H1 (cell line): ENCODE data around the gene SPECC1. TPM values are rescaled to one million over a fixed set of nuclear protein-coding genes. Genes with fewer than 3 reads are reported as not detected.

Source experiments
- CTCF ChIA-PET: fragments of 300-600 bp; sonication (Branson Sonifier 250); formaldehyde crosslinking; loops from one replicate; lab custom pipeline; 2021; ENCODE audit not compliant: partially characterized antibody; lab: Charles Lee
- POLR2A ChIA-PET: fragments of 300-600 bp; sonication (Branson Sonifier 250); formaldehyde crosslinking; loops from one replicate; lab custom pipeline; 2021; ENCODE audit warnings: inconsistent platforms; ENCODE audit not compliant: partially characterized antibody; lab: Charles Lee
- DNase-seq, 2 experiments: peaks; one replicate each; pipeline versions ENCODE4 v3.0.0 to v3.0.0-alpha.2; 2010 to 2022; ENCODE audit warnings: low spot score in 2 of 2, low read depth in 1 of 2, mixed read lengths in 1 of 2
- FAIRE-seq: peaks from 2 replicates; lab custom pipeline; 2011; peaks lifted over from hg19 to GRCh38; lab: Jason Lieb, UNC
- H2AFZ ChIP-seq: 2 replicates; pipeline ENCODE4 v1.8.1; 2012; ENCODE audit warnings: low read length, inconsistent platforms
- H2AK5ac ChIP-seq: 2 replicates; pipeline ENCODE4 v1.6.1; 2013; ENCODE audit warnings: low read depth, low read length
- H2BK120ac ChIP-seq: replicated peaks from 2 replicates; pipeline ENCODE3; 2013; ENCODE audit warnings: low read depth, low read length, inconsistent platforms
- H2BK12ac ChIP-seq: 2 replicates; pipeline ENCODE4 v1.6.1; 2013; ENCODE audit warnings: low read depth, low read length
- H2BK15ac ChIP-seq: 2 replicates; pipeline ENCODE4 v1.6.1; 2013; ENCODE audit warnings: low read length
- H2BK20ac ChIP-seq: 2 replicates; pipeline ENCODE4 v1.6.1; 2013; ENCODE audit warnings: low read length
- H2BK5ac ChIP-seq: 2 replicates; pipeline ENCODE4 v1.6.1; 2013; ENCODE audit warnings: low read depth, low read length
- H3K14ac ChIP-seq: 2 replicates; pipeline ENCODE4 v1.6.1; 2013; ENCODE audit warnings: inconsistent platforms; ENCODE audit not compliant: insufficient read length
- H3K18ac ChIP-seq: 2 replicates; pipeline ENCODE4 v1.6.1; 2013; ENCODE audit warnings: low read length; ENCODE audit errors: extremely low read depth
- H3K23ac ChIP-seq: 2 replicates; pipeline ENCODE4 v1.6.1; 2013; ENCODE audit warnings: inconsistent platforms; ENCODE audit not compliant: insufficient read length
- H3K23me2 ChIP-seq: 2 replicates; pipeline ENCODE4 v1.6.1; 2013; ENCODE audit warnings: low read depth, low read length
- H3K27ac ChIP-seq: 2 replicates; pipeline ENCODE4 v1.6.1; 2011; ENCODE audit warnings: low read depth, low read length, inconsistent platforms
- H3K27me3 ChIP-seq, 4 experiments: replicated peaks in 1 of 4; 1 replicate in 1 of 4; 2 replicates in 3 of 4; pipeline versions ENCODE4 v1.6.1 to v1.8.1; 2011 to 2013; ENCODE audit warnings: low read length in 3 of 4, mild to moderate bottlenecking in 3 of 4, inconsistent platforms in 2 of 4, mixed read lengths in 2 of 4, moderate library complexity in 1 of 4; ENCODE audit not compliant: control insufficient read depth in 3 of 4, insufficient read depth in 3 of 4; ENCODE audit errors: extremely low read depth in 1 of 4
- H3K36me3 ChIP-seq, 4 experiments: 2 replicates each; pipeline versions ENCODE4 v1.6.1 to v1.8.1; 2011 to 2013; ENCODE audit warnings: mild to moderate bottlenecking in 4 of 4, low read length in 3 of 4, moderate library complexity in 2 of 4, control low read depth in 1 of 4, inconsistent platforms in 1 of 4; ENCODE audit not compliant: insufficient read depth in 4 of 4, control insufficient read depth in 2 of 4
- H3K4ac ChIP-seq: replicated peaks from 2 replicates; pipeline ENCODE3; 2013; ENCODE audit warnings: low read length, low read depth, mixed read lengths, inconsistent platforms; ENCODE audit not compliant: insufficient read length
- H3K4me1 ChIP-seq, 4 experiments: replicated peaks in 1 of 4; 1 replicate in 1 of 4; 2 replicates in 3 of 4; pipeline versions ENCODE4 v1.6.1 to v1.8.1; 2011 to 2013; ENCODE audit warnings: low read length in 3 of 4, inconsistent platforms in 2 of 4, mixed read lengths in 1 of 4; ENCODE audit not compliant: insufficient read depth in 4 of 4, control insufficient read depth in 3 of 4
- H3K4me2 ChIP-seq, 2 experiments: 2 replicates each; pipeline versions ENCODE4 v1.6.1 to v1.8.1; 2011 to 2013; ENCODE audit warnings: low read depth in 2 of 2, low read length in 2 of 2, control low read depth in 1 of 2, inconsistent platforms in 1 of 2, mild to moderate bottlenecking in 1 of 2; ENCODE audit not compliant: insufficient read depth in 1 of 2
- H3K4me3 ChIP-seq, 4 experiments: fragments of 200-600, 300-600 bp in 1 of 4; sonication (generic), shearing (Covaris generic), sonication (Bioruptor Twin) in 1 of 4; 2 replicates each; pipeline versions ENCODE4 v1.5.1 to v1.8.1; 2011 to 2016; ENCODE audit warnings: low read length in 4 of 4, low read depth in 3 of 4, control low read depth in 2 of 4, inconsistent platforms in 2 of 4, mild to moderate bottlenecking in 2 of 4, mixed read lengths in 1 of 4, moderate library complexity in 1 of 4; ENCODE audit not compliant: insufficient read depth in 2 of 4; ENCODE audit errors: extremely low read depth in 1 of 4
- H3K56ac ChIP-seq: replicated peaks from 2 replicates; pipeline ENCODE3; 2013; ENCODE audit warnings: low read depth, mild to moderate bottlenecking, mixed read lengths, low read length, inconsistent platforms; ENCODE audit not compliant: insufficient read length
- H3K79me1 ChIP-seq: 2 replicates; pipeline ENCODE4 v1.6.1; 2013; ENCODE audit warnings: low read depth, low read length, control low read depth
- H3K79me2 ChIP-seq, 2 experiments: 2 replicates each; pipeline versions ENCODE4 v1.6.1 to v1.8.1; 2012 to 2013; ENCODE audit warnings: low read length in 2 of 2, mild to moderate bottlenecking in 2 of 2, inconsistent platforms in 1 of 2; ENCODE audit not compliant: insufficient read depth in 2 of 2, control insufficient read depth in 1 of 2
- H3K9ac ChIP-seq, 4 experiments: replicated peaks in 1 of 4; 1 replicate in 1 of 4; 2 replicates in 3 of 4; pipeline versions ENCODE4 v1.6.1 to v1.8.1; 2011 to 2013; ENCODE audit warnings: low read depth in 3 of 4, low read length in 3 of 4, control low read depth in 2 of 4, mild to moderate bottlenecking in 2 of 4, moderate library complexity in 2 of 4, inconsistent platforms in 1 of 4; ENCODE audit errors: extremely low read depth in 1 of 4
- H3K9me3 ChIP-seq, 2 experiments: 2 replicates each; pipeline versions ENCODE4 v1.6.1 to v1.8.1; 2012 to 2013; ENCODE audit warnings: mild to moderate bottlenecking in 2 of 2, moderate library complexity in 2 of 2, control low read depth in 1 of 2, inconsistent platforms in 1 of 2, low read depth in 1 of 2, low read length in 1 of 2, mixed read lengths in 1 of 2; ENCODE audit not compliant: insufficient read depth in 2 of 2
- H4K20me1 ChIP-seq, 2 experiments: replicated peaks in 1 of 2; 2 replicates each; pipeline versions ENCODE3 to v1.8.1; 2011 to 2013; ENCODE audit warnings: inconsistent platforms in 2 of 2, low read length in 2 of 2, mild to moderate bottlenecking in 1 of 2; ENCODE audit not compliant: insufficient read depth in 2 of 2, control insufficient read depth in 1 of 2
- H4K5ac ChIP-seq: 2 replicates; pipeline ENCODE4 v1.6.1; 2013; ENCODE audit warnings: low read length, low read depth, mixed read lengths, inconsistent platforms; ENCODE audit not compliant: insufficient read length
- H4K8ac ChIP-seq: 2 replicates; pipeline ENCODE4 v1.8.0; 2013; ENCODE audit warnings: mild to moderate bottlenecking, moderate library complexity, low read length, inconsistent platforms; ENCODE audit not compliant: insufficient read depth; ENCODE audit errors: extremely low read depth
- H4K91ac ChIP-seq: replicated peaks from 2 replicates; pipeline ENCODE3; 2013; ENCODE audit warnings: low read length, mixed read lengths, inconsistent platforms; ENCODE audit not compliant: insufficient read length
- ASH2L ChIP-seq: fragments of 200-600, 300-600 bp; sonication (generic); IDR thresholded peaks from one replicate; pipeline ENCODE4 v1.7.1; 2017; ENCODE audit warnings: low read length
- PHF8 ChIP-seq: fragments of 200-600 bp; sonication (generic); conservative IDR thresholded peaks from 2 replicates; pipeline ENCODE4 v1.7.1; 2012; ENCODE audit warnings: low read depth, mild to moderate bottlenecking, inconsistent platforms, low read length, moderate library complexity
- SP2 ChIP-seq: IDR thresholded peaks from 2 replicates; pipeline ENCODE4 v1.6.1; 2012; ENCODE audit warnings: mild to moderate bottlenecking, low read length, inconsistent platforms
- SP4 ChIP-seq: IDR thresholded peaks from 2 replicates; pipeline ENCODE4 v1.6.1; 2012; ENCODE audit warnings: low read length, inconsistent platforms
- TAF7 ChIP-seq: optimal IDR thresholded peaks from 2 replicates; pipeline ENCODE3; 2011; ENCODE audit warnings: low read depth, mild to moderate bottlenecking, inconsistent platforms, low read length, moderate library complexity, borderline replicate concordance
- TBP ChIP-seq: IDR thresholded peaks from 2 replicates; pipeline ENCODE4 v1.6.1; 2011; ENCODE audit warnings: low read depth, low read length, improper control_type of control experiment
- TEAD4 ChIP-seq: IDR thresholded peaks from 2 replicates; pipeline ENCODE4 v1.6.1; 2012; ENCODE audit warnings: low read depth, low read length, inconsistent platforms, mixed read lengths
- WGBS, 2 experiments: shearing (Covaris generic) in 1 of 2; methylation state at CpG; one replicate each; pipeline versions ENCODE4 v1.1.6 to v1.1.7; 2013 to 2015; ENCODE audit warnings: low lambda C conversion rate in 2 of 2, mixed read lengths in 2 of 2, inconsistent platforms in 1 of 2, low coverage in 1 of 2, missing lambda C conversion rate in 1 of 2; ENCODE audit not compliant: insufficient replicate concordance in 2 of 2, insufficient coverage in 1 of 2, insufficient read length in 1 of 2; ENCODE audit errors: extremely low coverage in 1 of 2, missing lambda C conversion rate in 1 of 2; 5-methylcytosine and 5-hydroxymethylcytosine counted together
- polyA plus RNA-seq, 7 experiments: library from polyadenylated mRNA; depleted of rRNA in 3 of 7; stranded (reverse) in 5 of 7; unstranded in 2 of 7; fragments of >200 nt in 5 of 7; fragments of 200-250 nt in 2 of 7; gene quantifications; 1 replicate in 5 of 7; 2 replicates in 1 of 7; 4 replicates in 1 of 7; pipeline versions ENCODE4 v1.2.1 to v1.2.3, GENCODE V29; 2011 to 2013; ENCODE audit warnings: missing spikeins in 2 of 7, mixed read lengths in 2 of 7
- total RNA-seq: library from RNA; stranded (reverse); fragmentation: NEBNext Ultra II Directional; extraction: Animal tissue kit (Norgen Biotek cat#: 25700); gene quantifications from 2 replicates; pipeline ENCODE4 v1.2.1, GENCODE V29; 2021
- TF ChIP-seq, protein P1 (sequence below): IDR thresholded peaks from 2 replicates; pipeline ENCODE4 v1.6.1; 2012; ENCODE audit warnings: low read length, inconsistent platforms

SPECC1 gene
- total and polyA plus RNA-seq, 2 of the 8 experiments (the other 6 are each of a cell fraction or from before 2014, with no cell fraction given): 35.8 to 87.9 TPM

DNA sequence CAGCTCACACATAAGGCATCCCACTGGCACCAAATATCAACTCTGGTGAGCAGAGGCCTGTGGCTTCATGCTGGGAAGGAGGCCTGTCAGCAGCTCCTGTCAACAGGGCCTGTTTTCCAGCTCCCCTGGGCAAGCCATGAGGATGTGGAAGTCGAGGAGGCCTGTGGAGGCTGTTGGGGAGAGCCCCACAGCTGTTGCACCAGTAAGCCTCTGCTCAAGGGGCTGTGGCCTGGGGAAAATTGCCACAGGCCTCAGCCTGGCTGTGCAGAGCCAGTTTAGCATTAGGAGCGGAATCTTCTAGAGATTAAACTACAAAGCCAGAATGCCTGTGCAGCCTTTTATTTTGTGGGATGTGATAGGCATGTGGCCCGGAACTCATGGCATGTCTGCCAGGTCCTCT lies 202.1 kb downstream of the SPECC1 start:
- H3K56ac ChIP-seq: no peak overlapping the region
- H4K5ac ChIP-seq: no peak overlapping the region
- no peak overlapping the region for H4K91ac ChIP-seq
- no peak overlapping the region for H2AFZ ChIP-seq
- no peak overlapping the region for H3K9ac ChIP-seq
- H3K4me3 ChIP-seq: no peak overlapping the region
- peaks cover 0 to 3% (median 1%) of the 10 kb centered on the region in 4 experiments; a peak in 1 of 8 replicates for H3K36me3 ChIP-seq
- H3K18ac ChIP-seq: no peak overlapping the region
- H2BK15ac ChIP-seq: no peak overlapping the region
- H3K4me2 ChIP-seq: no peak overlapping the region
- no peak for FAIRE-seq
- WGBS, 2 experiments: 96% methylated on average over 3 of the region's 3 CpGs; no CpG with 5 or more reads in 1 of the 2 experiments
- H3K23ac ChIP-seq: no peak overlapping the region
- H2AK5ac ChIP-seq: no peak overlapping the region
- H3K9me3 ChIP-seq: no peaks in the 10 kb centered on the region
- no peak overlapping the region for H2BK12ac ChIP-seq
- H2BK5ac ChIP-seq: no peak overlapping the region; the same call in 1 of the 2 replicates
- no peaks in the 10 kb centered on the region for H3K27me3 ChIP-seq
- no peaks in the 10 kb centered on the region for H3K23me2 ChIP-seq
- H3K27ac ChIP-seq: no peak overlapping the region
- H3K14ac ChIP-seq: no peak overlapping the region
- H3K4me1 ChIP-seq: peaks cover 2 to 8% (median 5%) of the 10 kb centered on the region in 4 experiments; a peak in 5 of 7 replicates
- H2BK20ac ChIP-seq: no peak overlapping the region
- ChIA-PET CTCF (interaction anchor here (1.4 to 2.8 kb wide), 3 partner anchors 12 to 89 kb away, joined by 3 to 11 read pairs (median 7); no protein-coding TSS in a partner anchor), POLR2A (interaction anchor here (0.6 kb wide), 1 partner anchor 434 kb away, joined by 3 read pairs; no protein-coding TSS in a partner anchor)
- peak overlapping the region; percentile 38; the same call in 1 of the 2 replicates for H4K8ac ChIP-seq
- DNase-seq: no peak
- H3K4ac ChIP-seq: no peak overlapping the region
- H2BK120ac ChIP-seq: no peak overlapping the region
- peaks cover 0 to 47% of the 10 kb centered on the region in 2 experiments; a peak in 2 of 4 replicates for H3K79me2 ChIP-seq
- H4K20me1 ChIP-seq: peaks cover 0 to 1% of the 10 kb centered on the region in 2 experiments
- peaks cover 3% of the 10 kb centered on the region; the same call in 1 of the 2 replicates for H3K79me1 ChIP-seq
- TF ChIP-seq SP2 (no peak), ASH2L (no peak), TEAD4 (no peak), TBP (no peak), PHF8 (no peak), TAF7 (no peak), SP4 (no peak)
- TF ChIP-seq, protein P1, sequence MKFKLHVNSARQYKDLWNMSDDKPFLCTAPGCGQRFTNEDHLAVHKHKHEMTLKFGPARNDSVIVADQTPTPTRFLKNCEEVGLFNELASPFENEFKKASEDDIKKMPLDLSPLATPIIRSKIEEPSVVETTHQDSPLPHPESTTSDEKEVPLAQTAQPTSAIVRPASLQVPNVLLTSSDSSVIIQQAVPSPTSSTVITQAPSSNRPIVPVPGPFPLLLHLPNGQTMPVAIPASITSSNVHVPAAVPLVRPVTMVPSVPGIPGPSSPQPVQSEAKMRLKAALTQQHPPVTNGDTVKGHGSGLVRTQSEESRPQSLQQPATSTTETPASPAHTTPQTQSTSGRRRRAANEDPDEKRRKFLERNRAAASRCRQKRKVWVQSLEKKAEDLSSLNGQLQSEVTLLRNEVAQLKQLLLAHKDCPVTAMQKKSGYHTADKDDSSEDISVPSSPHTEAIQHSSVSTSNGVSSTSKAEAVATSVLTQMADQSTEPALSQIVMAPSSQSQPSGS: no peak
